ENCODE results near the gene PHAX. TPM values are rescaled to one million over a fixed set of nuclear protein-coding genes. Genes with fewer than 3 reads are reported as not detected.

Gene PHAX
- total RNA-seq, 1 donor from 2014 or later, result 58.2 TPM

DNA sequence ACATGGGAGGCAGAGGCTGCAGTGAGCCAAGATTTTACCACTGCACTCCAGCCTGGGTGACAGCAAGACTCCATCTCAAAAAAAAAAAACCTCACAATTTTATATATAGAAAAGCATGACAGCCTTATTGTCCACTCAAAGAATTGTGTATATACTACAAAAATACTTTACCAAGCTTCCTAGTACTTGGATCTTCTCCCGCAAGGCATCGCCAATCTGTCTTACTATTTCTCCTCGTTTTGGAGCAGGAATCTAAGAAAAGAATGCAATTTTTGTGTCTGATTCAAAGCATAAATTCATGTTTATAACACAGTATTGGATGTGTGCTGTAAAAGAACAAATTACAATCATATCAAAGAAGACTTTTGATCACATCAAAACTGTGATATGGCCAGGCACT, 17.0 kb upstream of the PHAX start:
- H3K27ac Mint-ChIP-seq, result no peak overlapping the region
- no peak for DNase-seq (ENCODE audit: low spot score, unreplicated experiment)
- no peaks in the 10 kb centered on the region for H3K9me3 Mint-ChIP-seq (ENCODE audit: low read depth)
- H3K4me1 Mint-ChIP-seq (ENCODE audit: low read depth), result no peaks in the 10 kb centered on the region
- TF ChIP-seq, protein P1, sequence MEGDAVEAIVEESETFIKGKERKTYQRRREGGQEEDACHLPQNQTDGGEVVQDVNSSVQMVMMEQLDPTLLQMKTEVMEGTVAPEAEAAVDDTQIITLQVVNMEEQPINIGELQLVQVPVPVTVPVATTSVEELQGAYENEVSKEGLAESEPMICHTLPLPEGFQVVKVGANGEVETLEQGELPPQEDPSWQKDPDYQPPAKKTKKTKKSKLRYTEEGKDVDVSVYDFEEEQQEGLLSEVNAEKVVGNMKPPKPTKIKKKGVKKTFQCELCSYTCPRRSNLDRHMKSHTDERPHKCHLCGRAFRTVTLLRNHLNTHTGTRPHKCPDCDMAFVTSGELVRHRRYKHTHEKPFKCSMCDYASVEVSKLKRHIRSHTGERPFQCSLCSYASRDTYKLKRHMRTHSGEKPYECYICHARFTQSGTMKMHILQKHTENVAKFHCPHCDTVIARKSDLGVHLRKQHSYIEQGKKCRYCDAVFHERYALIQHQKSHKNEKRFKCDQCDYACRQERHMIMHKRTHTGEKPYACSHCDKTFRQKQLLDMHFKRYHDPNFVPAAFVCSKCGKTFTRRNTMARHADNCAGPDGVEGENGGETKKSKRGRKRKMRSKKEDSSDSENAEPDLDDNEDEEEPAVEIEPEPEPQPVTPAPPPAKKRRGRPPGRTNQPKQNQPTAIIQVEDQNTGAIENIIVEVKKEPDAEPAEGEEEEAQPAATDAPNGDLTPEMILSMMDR (IDR thresholded peaks at IDR 0.05; ENCODE audit: unreplicated experiment), result no peak
- no peaks in the 10 kb centered on the region for H3K27me3 Mint-ChIP-seq
- no peak overlapping the region for H3K4me3 Mint-ChIP-seq (ENCODE audit: low read depth)
- peaks cover 42% of the 10 kb centered on the region for H3K36me3 Mint-ChIP-seq (ENCODE audit: insufficient read depth)

DNA sequence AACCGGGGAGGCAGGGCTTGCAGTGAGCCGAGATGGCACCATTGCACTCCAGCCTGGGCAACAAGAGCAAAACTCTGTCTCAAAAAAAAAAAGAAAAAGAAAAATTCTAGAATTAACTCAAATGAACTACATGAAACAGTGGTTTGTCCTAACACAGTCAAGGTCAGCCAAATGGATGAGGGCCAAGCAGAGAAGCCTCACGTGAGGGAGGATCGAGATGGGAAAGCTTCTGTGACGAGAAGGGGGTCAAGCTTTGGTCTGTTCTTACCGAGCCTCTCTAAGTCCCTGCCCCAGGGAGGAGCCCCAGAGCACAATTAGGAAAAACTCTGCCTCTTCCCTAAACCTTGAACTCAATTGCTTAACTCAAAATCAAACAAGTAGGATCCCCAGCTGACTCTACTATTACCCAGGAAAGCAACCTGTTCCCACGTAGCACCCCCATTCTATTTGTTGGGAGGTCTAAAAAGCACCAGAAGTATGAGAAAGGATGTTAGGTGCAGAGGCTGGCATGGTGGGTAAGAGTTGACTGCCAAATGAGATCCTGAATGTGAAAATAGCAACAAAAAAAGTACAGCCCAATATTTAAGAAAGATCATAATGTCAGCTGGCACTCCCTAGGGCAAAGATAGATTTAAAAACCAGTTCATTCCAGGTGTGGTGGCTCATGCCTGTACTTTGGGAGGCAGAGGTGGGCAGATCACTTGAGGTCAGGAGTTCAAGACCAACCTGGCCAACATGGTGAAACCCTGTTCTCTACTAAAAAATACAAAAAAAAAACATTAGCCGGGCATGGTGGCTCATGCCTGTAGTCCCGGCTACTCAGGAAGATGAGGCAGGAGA, 13.0 kb upstream of the PHAX start:
- TF ChIP-seq, protein P1 (IDR thresholded peaks at IDR 0.05; ENCODE audit: unreplicated experiment), result no peak
- H3K9me3 Mint-ChIP-seq (ENCODE audit: low read depth), result no peaks in the 10 kb centered on the region
- no peak overlapping the region for H3K27ac Mint-ChIP-seq
- H3K27me3 Mint-ChIP-seq, result no peaks in the 10 kb centered on the region
- no peak overlapping the region for H3K4me3 Mint-ChIP-seq (ENCODE audit: low read depth)
- peaks cover 33% of the 10 kb centered on the region for H3K36me3 Mint-ChIP-seq (ENCODE audit: insufficient read depth)
- H3K4me1 Mint-ChIP-seq (ENCODE audit: low read depth), result peaks cover 7% of the 10 kb centered on the region
- DNase-seq (ENCODE audit: low spot score, unreplicated experiment), result no peak

DNA sequence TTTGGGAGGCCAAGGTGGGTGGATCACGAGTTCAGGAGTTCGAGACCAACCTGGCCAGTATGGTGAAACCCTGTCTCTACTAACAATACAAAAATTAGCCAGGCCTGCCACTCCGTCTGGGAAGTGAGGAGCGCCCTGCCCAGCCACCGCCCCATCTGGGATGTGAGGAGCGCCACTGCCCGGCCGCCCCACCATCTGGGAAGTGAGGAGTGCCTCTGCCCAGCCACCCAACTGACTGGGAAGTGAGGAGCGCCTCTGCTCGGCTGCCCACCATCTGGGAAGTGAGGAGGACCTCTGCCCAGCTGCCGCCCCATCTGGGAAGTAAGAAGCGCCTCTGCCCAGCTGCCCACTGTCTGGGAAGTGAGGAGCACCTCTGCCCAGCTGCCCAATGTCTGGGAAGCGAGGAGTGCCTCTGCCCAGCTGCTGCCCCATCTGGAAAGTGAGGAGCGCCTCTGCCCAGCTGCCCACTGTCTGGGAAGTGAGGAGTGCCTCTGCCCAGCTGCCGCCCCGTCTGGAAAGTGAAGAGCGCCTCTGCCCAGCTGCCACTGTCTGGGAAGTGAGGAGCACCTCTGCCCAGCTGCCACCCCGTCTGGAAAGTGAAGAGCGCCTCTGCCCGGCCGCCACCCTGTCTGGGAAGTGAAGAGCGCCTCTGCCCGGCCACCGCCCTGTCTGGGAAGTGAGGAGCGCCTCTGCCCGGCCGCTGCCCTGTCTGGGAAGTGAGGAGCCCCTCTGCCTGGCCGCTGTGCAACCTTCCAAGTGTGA, 11.0 kb upstream of the PHAX start:
- no peak for DNase-seq (ENCODE audit: low spot score, unreplicated experiment)
- TF ChIP-seq, protein P1 (IDR thresholded peaks at IDR 0.05; ENCODE audit: unreplicated experiment), result no peak
- H3K36me3 Mint-ChIP-seq (ENCODE audit: insufficient read depth), result peaks cover 25% of the 10 kb centered on the region
- no peaks in the 10 kb centered on the region for H3K27me3 Mint-ChIP-seq
- H3K4me3 Mint-ChIP-seq (ENCODE audit: low read depth), result no peak overlapping the region
- H3K27ac Mint-ChIP-seq, result no peak overlapping the region
- no peaks in the 10 kb centered on the region for H3K9me3 Mint-ChIP-seq (ENCODE audit: low read depth)
- H3K4me1 Mint-ChIP-seq (ENCODE audit: low read depth), result peaks cover 16% of the 10 kb centered on the region

DNA sequence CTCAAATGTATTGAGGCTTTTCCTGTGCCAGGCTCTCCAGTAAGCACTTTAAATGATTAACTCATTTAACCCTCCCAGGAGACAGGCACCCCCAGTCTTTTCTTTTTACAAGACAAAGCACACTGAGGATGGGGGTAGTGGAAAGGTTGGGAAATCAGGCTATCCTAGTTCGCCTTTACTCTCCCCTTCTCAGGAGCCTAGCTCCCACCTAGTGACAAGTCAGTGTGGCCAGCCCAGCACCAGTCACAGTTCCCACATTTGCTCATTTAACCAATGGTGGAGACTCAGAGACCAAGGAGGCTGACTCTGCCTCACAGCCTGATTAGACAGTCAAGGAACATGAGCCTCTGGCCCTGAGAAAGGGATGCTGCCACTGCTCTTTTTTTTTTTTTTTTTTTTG, 9.2 kb upstream of the PHAX start:
- Mint-ChIP-seq H3K4me3 (ENCODE audit: low read depth) (no peak overlapping the region), H3K9me3 (ENCODE audit: low read depth) (peaks cover 3% of the 10 kb centered on the region), H3K27ac (no peak overlapping the region), H3K36me3 (ENCODE audit: insufficient read depth) (peaks cover 20% of the 10 kb centered on the region), H3K4me1 (ENCODE audit: low read depth) (peaks cover 17% of the 10 kb centered on the region), H3K27me3 (no peaks in the 10 kb centered on the region)
- DNase-seq (ENCODE audit: low spot score, unreplicated experiment), result no peak
- TF ChIP-seq, protein P1 (IDR thresholded peaks at IDR 0.05; ENCODE audit: unreplicated experiment), result no peak

DNA sequence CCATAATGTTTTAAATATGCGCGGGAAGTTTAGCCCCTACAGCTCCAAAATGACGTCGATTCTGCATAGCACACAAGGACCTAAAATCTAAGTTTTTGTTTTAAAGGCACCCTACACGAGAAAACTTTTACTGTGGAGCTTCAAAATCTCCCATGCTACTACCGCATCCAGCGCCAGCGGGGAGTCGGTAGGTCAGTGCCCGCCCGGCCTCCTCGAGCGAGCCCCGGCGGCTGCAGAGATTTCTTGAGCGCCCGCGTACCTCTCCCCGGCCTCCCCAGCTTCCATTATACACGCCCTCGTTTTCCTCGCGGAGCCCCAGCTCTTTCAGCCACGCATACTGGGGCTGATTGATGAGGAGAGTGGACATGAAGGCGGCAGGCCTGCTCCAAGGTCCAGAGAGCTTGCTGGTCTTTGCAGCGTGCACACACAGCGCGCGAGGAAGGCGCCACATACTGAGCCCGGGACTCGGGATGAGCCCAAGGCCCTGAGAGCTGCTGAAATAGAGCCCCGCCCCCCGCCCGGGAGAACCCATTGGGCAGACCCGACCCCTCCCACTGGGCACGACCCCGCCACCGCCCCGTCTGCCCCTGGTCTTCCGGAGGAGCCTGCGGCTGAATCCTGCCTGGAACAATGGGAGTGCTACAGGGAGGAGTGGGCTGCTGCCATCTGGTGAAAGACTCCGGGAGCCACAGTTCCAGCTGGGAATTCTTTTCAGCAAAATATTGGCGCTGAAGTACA, 5.8 kb upstream of the PHAX start, which contains the start of gene ALDH7A1:
Gene ALDH7A1 (minus strand): TSS at position 472 of the 738 bp plus-strand sequence. CDS start 21 bp downstream, at position 451.
- H3K4me1 Mint-ChIP-seq (ENCODE audit: low read depth), result peaks cover 17% of the 10 kb centered on the region
- peak within 1 kb of the TSS; percentile 98 for H3K27ac Mint-ChIP-seq
- TF ChIP-seq, protein P1 (IDR thresholded peaks at IDR 0.05; ENCODE audit: unreplicated experiment), result peak; percentile 57
- no peaks in the 10 kb centered on the region for H3K27me3 Mint-ChIP-seq
- peak; percentile 88 for DNase-seq (ENCODE audit: low spot score, unreplicated experiment)
- peaks cover 6% of the 10 kb centered on the region for H3K9me3 Mint-ChIP-seq (ENCODE audit: low read depth)
- peak within 1 kb of the TSS; percentile 76 for H3K4me3 Mint-ChIP-seq (ENCODE audit: low read depth)
- peaks cover 12% of the 10 kb centered on the region for H3K36me3 Mint-ChIP-seq (ENCODE audit: insufficient read depth)

Measured in progenitor cell of endocrine pancreas (in vitro differentiated cells).